NCI-H345 (cell line): ENCODE measurements around the gene FAM83F.

ENCODE experiments used
- DNase-seq: peaks from one replicate; lab custom pipeline; 2025; lab: John Stamatoyannopoulos, UW

Gene FAM83F

GRCh38 chr22:39994041-39994565 lies 651 bp upstream of the FAM83F start:
- DNase-seq: no peak

DNA sequence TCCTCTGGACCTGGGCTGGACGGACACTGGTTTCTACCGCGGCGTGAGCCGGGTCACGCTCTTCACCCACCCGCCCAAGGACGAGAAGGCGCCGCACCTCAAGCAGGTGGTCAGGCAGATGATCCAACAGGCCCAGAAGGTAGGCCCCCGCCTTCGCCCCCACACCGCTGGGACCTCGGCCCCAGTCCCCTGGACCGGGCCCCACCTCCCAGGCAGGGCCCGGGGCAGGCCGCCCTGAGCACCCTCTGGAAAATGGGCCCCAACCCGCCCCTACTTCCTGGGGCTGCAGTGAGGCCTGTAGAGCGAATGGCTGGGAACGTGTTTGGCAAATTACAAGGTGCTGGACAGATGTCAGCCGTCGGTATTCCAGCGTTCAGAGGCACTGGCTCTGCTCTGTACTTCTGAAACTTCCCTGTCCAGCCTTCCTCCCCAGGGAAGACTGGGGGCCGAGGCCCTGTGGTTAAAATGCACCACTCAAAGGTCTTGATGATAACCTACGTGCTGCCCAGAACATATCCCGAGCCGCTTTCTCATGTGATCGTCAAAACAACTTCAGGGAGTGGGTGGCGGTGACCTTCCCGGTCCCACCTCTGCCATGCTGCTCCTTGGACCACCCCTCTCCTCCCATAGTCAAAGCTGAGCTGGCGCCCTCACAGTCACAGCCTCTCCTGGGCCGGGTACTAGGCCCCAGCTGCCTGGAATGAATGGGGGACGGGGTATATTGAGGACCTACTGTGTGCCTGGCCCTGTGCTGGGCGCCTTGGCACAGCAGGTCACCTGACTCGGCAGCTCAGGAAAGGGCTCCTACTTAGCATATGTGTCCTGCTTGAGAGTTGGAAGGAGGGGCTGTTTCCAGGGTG lies 869 bp downstream of the FAM83F start:
- no peak for DNase-seq

DNA sequence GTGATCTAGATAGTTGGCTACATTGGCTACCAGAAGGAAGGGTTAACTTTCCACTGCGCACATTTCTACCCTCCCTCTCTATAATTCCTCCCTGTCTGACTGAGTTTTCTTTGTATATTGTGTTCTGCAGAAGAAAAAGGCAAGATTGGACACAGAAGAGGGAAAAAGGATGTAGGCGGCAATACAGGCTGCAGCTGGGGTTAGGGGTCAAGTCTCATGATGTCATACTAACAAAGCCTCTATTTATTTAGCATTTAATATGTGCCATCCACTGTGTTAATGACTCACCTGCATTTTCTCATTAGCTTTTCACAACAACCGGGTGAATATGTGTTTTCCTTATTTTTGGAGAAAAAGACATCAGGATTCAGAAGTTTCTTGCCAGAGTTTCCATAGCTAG lies 2.0 kb downstream of the FAM83F start:
- DNase-seq: no peak

GRCh38 chr22:39997421-39997820 lies 2.7 kb downstream of the FAM83F start:
- no peak for DNase-seq

DNA sequence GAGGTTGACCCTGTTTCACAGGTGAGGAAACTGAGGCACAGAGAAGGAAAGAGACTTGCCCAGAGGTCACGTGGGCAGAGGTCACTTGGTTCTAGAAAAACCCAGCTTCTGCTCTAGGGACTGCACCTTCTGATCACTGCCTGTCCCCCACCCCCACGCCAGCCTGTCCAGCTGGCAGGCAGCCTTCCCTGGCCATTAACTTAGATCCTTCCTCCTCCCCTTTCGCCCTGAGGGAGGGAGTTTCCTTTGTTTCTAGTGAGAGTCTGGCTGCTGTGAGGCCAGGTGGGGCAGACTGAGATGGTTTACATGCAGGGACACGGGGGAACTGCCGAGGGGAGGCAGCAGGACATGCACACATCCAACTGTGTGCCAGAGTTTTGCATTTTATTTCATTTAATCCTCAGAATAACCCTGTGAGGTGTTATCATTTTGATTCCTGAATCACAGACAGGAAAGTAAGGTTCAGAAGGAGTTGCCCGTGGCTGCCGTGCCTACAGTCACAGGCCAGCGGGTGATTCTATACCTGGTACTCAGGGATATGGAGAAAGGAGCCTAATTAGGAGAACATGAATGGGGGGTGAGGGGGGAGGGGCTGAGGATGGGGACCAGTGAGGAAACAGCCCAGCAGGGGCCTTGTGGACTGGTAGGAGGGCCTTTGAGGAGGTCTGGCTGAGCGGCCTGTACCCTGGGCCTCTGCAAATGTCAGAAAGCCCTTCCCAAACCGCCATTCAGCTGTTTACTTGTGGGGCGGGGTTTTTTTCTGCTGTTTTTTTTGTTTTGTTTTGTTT lies 3.4 kb downstream of the FAM83F start:
- DNase-seq: peak; percentile 45

DNA sequence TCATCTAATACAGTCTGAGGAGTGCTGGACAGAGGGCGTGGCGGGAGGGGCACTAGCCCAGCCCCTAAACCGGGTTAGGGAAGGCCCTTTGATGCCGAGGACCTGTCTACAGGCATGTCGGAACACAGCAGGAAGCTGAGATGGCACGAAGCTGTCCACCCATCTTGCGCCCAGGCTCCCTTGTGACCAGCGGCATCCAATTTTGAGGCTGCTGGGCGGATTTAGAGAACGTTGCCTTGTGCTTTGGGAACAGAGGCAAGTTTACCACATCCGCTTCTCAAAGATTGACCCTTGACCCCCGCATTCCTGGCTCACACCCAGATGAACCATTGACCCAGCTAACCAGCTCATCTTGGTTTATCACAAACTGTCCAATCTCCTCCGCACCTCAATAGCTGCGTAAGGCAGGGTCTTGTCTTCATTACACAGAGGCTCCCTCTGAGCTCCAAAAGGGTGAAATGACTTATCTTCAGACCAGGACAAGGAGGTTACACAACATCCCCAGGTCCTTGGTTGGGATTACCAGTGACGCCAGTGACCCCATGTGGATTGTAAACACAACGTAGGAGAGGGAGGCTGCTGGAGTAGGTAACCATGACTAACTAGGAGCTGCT lies 4.5 kb downstream of the FAM83F start:
- no peak for DNase-seq

- no peak for DNase-seq
Measured at GRCh38 chr22:40000171-40000570, 5.4 kb downstream of the FAM83F start.

- DNase-seq: no peak
Measured at GRCh38 chr22:40001106-40001505, 6.4 kb downstream of the FAM83F start.

- no peak for DNase-seq
Measured at GRCh38 chr22:40001800-40002577, 7.2 kb downstream of the FAM83F start.

DNA sequence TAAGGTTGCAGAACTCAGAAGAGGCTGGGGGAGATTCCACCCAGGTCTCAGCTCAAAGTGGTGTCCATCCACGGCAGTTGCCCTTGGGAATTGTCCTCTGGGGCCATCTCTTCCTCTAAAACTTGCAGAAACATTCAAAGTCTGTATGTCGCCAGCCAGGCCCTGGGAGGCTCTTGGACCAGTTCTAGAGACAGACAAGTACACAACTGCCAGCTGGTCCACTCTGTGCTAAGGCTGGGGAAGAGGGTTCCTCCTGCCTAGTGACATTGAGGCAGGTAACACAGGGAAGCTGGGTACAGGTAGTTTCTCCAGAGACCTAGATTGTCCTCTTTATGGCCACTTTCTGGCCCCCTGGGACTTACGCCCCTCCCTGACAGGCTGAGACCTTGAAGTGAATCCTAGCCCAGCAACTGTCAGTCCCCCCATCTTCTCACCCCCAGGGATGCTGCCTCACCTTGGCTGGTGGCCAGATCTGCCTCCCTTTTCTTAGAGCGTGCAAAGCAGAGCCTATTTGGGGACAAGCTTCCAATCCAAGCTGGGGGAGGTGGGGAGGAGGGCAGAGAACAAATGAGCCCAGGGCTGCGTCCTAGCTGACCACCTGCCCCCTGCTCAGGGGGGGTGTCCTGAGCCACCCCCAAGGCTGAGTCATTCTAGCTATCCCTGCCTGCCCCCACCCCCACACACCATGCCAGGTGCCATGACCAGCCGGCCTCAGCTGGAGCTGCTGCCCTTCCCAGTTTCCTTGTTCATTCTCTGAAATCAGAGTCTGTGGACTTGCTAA lies 8.4 kb downstream of the FAM83F start:
- peak; percentile 11 for DNase-seq

- DNase-seq: no peak
Measured at GRCh38 chr22:40004836-40005235, 10.1 kb downstream of the FAM83F start.

- DNase-seq: no peak
Measured at GRCh38 chr22:40006641-40007040, 11.9 kb downstream of the FAM83F start.

- no peak for DNase-seq
Measured at GRCh38 chr22:40007853-40008710, 13.3 kb downstream of the FAM83F start.

DNA sequence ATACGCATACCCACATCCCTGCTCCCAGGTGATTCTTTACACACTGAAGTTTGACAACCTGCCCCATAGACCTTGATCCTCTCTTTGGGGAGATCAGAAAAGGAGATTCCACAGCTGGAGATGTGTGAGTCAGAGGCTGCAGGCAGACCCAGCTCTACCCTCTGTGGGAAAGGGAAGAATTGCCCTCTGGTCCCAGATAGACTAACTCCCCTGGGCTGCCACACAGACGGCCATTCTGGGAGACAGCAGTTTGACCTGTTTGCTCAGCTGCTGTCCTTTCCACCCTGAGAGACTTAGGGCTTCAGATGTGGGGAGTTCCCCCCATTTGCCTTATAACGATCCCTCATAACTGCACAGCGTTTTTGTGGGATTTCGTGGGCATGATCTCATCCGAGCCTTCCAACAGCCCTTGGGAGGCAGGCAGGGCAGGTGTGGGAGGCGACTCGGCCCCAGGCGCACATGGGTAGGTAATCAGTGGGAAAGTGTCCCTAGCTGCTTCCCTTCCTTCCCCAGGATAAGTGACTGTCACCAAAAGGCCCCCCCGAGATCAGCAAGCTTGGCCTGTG lies 14.1 kb downstream of the FAM83F start:
- DNase-seq: no peak

GRCh38 chr22:40009292-40009774 lies 14.6 kb downstream of the FAM83F start:
- no peak for DNase-seq

GRCh38 chr22:40009951-40010671 lies 15.4 kb downstream of the FAM83F start:
- no peak for DNase-seq

GRCh38 chr22:40010746-40011145 lies 16.0 kb downstream of the FAM83F start:
- no peak for DNase-seq

DNA sequence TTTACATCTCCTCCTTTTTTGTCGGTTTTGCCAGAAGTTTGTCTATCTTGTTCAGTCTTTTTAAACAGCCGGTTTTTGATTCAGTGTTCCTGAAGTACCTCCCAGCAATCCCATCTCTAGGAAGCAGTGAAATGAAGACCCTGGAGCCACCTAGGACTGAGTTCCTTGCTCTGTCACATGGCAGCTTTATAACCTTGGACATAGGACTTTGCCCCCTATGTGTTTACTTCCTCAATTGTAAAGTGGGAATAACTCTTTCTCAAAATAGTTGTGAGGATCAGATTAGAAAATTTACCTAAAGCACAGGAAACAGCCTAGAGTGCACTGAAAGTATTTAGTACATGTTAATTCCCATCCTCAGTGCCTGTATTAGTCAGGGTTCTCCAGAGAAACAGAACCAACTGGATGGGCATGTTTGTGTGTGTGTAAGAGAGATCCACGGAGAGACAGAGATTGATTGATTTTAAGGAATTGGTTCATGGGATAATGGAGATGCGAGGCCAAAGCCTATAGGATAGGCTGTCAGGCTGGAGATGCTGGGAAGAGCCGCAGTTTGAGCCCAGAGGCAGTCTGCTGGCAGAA lies 20.0 kb downstream of the FAM83F start:
- DNase-seq: no peak
